ENCODE measurements around the gene KCNAB1. TPM values are rescaled to one million over a fixed set of nuclear protein-coding genes. Genes with fewer than 3 reads are reported as not detected.
A peak's percentile ranks its signal among the peaks of the same experiment; 100 is the strongest.

KCNAB1 gene
- total and polyA plus RNA-seq, 8 donors: 0.76 to 4.9 (median 3.2) TPM

GRCh38 chr3:156477323-156477722 lies 356.9 kb downstream of the KCNAB1 start:
- Histone ChIP-seq H3K4me3 (no peak overlapping the region), H3K27me3 (no peaks in the 10 kb centered on the region), H3K9me3 (no peaks in the 10 kb centered on the region), H3K27ac (no peak overlapping the region), H3K4me1 (peaks cover 0 to 5% (median 0%) of the 10 kb centered on the region in 3 donors), H3K36me3 (no peaks in the 10 kb centered on the region)
- DNase-seq (no peak), ATAC-seq (no peak), FAIRE-seq (no peak)
- TF ChIP-seq CTCF (IDR thresholded peaks at IDR 0.05): no peak
- intact Hi-C loops (cut with DNase I): no loop called here
- WGBS, 2 donors: 74 to 77% methylated on average over 1 of the region's 1 CpG

- peaks cover 0 to 5% (median 0%) of the 10 kb centered on the region in 3 donors for H3K4me1 ChIP-seq
- 78 to 84% methylated on average over 2 of the region's 2 CpGs for WGBS, 2 donors
- no peak for DNase-seq
- no peak for TF ChIP-seq CTCF (IDR thresholded peaks at IDR 0.05)
- no peak for FAIRE-seq
- no peaks in the 10 kb centered on the region for H3K27me3 ChIP-seq
- H3K36me3 ChIP-seq: no peaks in the 10 kb centered on the region
- H3K4me3 ChIP-seq: no peak overlapping the region
- H3K27ac ChIP-seq: no peak overlapping the region
- intact Hi-C loops (cut with DNase I): no loop called here
- ATAC-seq: peak in 2 of 4 donors; percentile 42 to 55
- H3K9me3 ChIP-seq: no peaks in the 10 kb centered on the region
Observed at GRCh38 chr3:156478891-156479290, 358.5 kb downstream of the KCNAB1 start.

GRCh38 chr3:156479604-156480003 lies 359.2 kb downstream of the KCNAB1 start:
- no peaks in the 10 kb centered on the region for H3K36me3 ChIP-seq
- no peaks in the 10 kb centered on the region for H3K4me1 ChIP-seq
- no peak for TF ChIP-seq CTCF (IDR thresholded peaks at IDR 0.05)
- no peaks in the 10 kb centered on the region for H3K9me3 ChIP-seq
- H3K27ac ChIP-seq: no peak overlapping the region
- WGBS, 2 donors: 23 to 43% methylated on average over 1 of the region's 1 CpG
- H3K4me3 ChIP-seq: no peak overlapping the region
- intact Hi-C loops (cut with DNase I): no loop called here
- DNase-seq: no peak
- ATAC-seq: no peak
- no peaks in the 10 kb centered on the region for H3K27me3 ChIP-seq
- FAIRE-seq: no peak

GRCh38 chr3:156480949-156481348 lies 360.6 kb downstream of the KCNAB1 start:
- ATAC-seq (no peak), DNase-seq (no peak), FAIRE-seq (no peak)
- Histone ChIP-seq H3K27me3 (no peaks in the 10 kb centered on the region), H3K4me1 (no peaks in the 10 kb centered on the region), H3K36me3 (no peaks in the 10 kb centered on the region), H3K4me3 (no peak overlapping the region), H3K9me3 (no peaks in the 10 kb centered on the region), H3K27ac (no peak overlapping the region)
- WGBS, 2 donors: 75 to 77% methylated on average over 2 of the region's 2 CpGs
- no peak for TF ChIP-seq CTCF (IDR thresholded peaks at IDR 0.05)
- intact Hi-C loops (cut with DNase I): no loop called here

GRCh38 chr3:156483002-156483401 lies 362.6 kb downstream of the KCNAB1 start:
- Histone ChIP-seq H3K27ac (peak overlapping the region in 1 of 4 donors; percentile 38), H3K9me3 (no peaks in the 10 kb centered on the region), H3K36me3 (no peaks in the 10 kb centered on the region), H3K27me3 (no peaks in the 10 kb centered on the region), H3K4me3 (no peak overlapping the region), H3K4me1 (no peaks in the 10 kb centered on the region)
- DNase-seq: no peak
- no peak for FAIRE-seq
- intact Hi-C loops (cut with DNase I): no loop called here
- WGBS, 2 donors: 81 to 89% methylated on average over 3 of the region's 3 CpGs
- no peak for TF ChIP-seq CTCF (IDR thresholded peaks at IDR 0.05)
- ATAC-seq: no peak

All from pancreas (tissue), 10 donors.